OCI-LY3 (cell line): ENCODE results near the gene RNU2-63P.
"Not testable (repeated sequence)": the region's sequence is repeated elsewhere in the genome, so short reads cannot be mapped to it uniquely, and the experiment has no call there.

Experiments
- H2AFZ ChIP-seq: fragments of 200-600, 300-600 bp; shearing (Covaris generic); 2 replicates; pipeline ENCODE4 v1.6.0; 2014; ENCODE audit warnings: antibody characterized with exemption, low read depth, low read length
- H3K27ac ChIP-seq: fragments of 200-600, 300-600 bp; sonication (generic); 2 replicates; pipeline ENCODE4 v1.5.1; 2014; ENCODE audit warnings: mild to moderate bottlenecking, low read length, moderate library complexity, mixed read lengths
- H3K27me3 ChIP-seq: fragments of 200-600, 300-600 bp; sonication (generic); 2 replicates; pipeline ENCODE4 v1.6.1; 2014; ENCODE audit warnings: low read depth, low read length, mixed read lengths
- H3K36me3 ChIP-seq: fragments of 200-600, 300-600 bp; sonication (generic); replicated peaks from 2 replicates; pipeline ENCODE3; 2014; ENCODE audit warnings: low read depth, low read length, mixed read lengths
- H3K4me1 ChIP-seq: fragments of 300-600, 200-600 bp; sonication (generic); 2 replicates; pipeline ENCODE4 v1.6.1; 2014; ENCODE audit warnings: low read length, mixed read lengths
- H3K4me2 ChIP-seq: fragments of 200-600, 300-600 bp; sonication (generic); 2 replicates; pipeline ENCODE4 v1.6.1; 2014; ENCODE audit warnings: low read length, mixed read lengths
- H3K4me3 ChIP-seq: fragments of 300-600, 200-600 bp; sonication (generic); 2 replicates; pipeline ENCODE4 v1.5.1; 2014; ENCODE audit warnings: antibody characterized with exemption, mild to moderate bottlenecking, low read length, moderate library complexity
- H3K79me2 ChIP-seq: fragments of 300-600, 200-600 bp; shearing (Covaris generic); 2 replicates; pipeline ENCODE4 v1.6.1; 2014; ENCODE audit warnings: mild to moderate bottlenecking, low read length, mixed read lengths
- H3K9ac ChIP-seq: fragments of 300-600, 200-600 bp; shearing (Covaris generic); 2 replicates; pipeline ENCODE4 v1.6.0; 2014; ENCODE audit warnings: mild to moderate bottlenecking, low read length, moderate library complexity
- H3K9me3 ChIP-seq: fragments of 200-600, 300-600 bp; shearing (Covaris generic); 2 replicates; pipeline ENCODE4 v1.6.1; 2014; ENCODE audit warnings: low read length, mixed read lengths; ENCODE audit not compliant: insufficient read depth
- H4K20me1 ChIP-seq: fragments of 200-600, 300-600 bp; sonication (generic); 2 replicates; pipeline ENCODE4 v1.6.1; 2016; ENCODE audit warnings: low read length, mixed read lengths; ENCODE audit not compliant: insufficient read depth
- EZH2phosphoT487 ChIP-seq: fragments of 200-600 bp; shearing (Covaris generic); IDR thresholded peaks from 2 replicates; pipeline ENCODE4 v1.6.1; 2018; ENCODE audit warnings: antibody characterized with exemption, mixed run types, low read depth
- TF ChIP-seq, protein P1 (sequence below): fragments of 200-600, 300-600 bp; sonication (generic); IDR thresholded peaks from 2 replicates; pipeline ENCODE4 v1.5.1; 2014; ENCODE audit warnings: antibody characterized with exemption, low read length, low read depth

RNU2-63P gene

DNA sequence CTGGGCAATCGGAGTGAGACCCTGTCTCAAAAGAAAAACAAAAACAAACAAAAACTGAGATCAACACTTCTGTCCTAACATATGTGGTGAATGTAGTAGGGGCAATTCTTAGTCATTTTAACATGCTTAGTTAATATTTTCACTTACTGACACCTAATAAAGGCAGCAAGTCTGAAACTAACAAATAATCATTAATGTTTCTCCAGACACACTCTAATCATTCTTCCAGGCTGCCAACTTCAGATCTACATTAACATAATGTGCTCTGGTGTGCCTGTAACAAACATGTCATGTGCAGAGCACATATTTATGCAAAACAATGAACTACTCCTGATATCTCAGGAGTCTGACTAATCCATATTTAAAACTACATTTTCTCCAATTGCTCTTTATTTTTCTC, 33.3 kb upstream of the RNU2-63P start:
- TF ChIP-seq, protein P1, sequence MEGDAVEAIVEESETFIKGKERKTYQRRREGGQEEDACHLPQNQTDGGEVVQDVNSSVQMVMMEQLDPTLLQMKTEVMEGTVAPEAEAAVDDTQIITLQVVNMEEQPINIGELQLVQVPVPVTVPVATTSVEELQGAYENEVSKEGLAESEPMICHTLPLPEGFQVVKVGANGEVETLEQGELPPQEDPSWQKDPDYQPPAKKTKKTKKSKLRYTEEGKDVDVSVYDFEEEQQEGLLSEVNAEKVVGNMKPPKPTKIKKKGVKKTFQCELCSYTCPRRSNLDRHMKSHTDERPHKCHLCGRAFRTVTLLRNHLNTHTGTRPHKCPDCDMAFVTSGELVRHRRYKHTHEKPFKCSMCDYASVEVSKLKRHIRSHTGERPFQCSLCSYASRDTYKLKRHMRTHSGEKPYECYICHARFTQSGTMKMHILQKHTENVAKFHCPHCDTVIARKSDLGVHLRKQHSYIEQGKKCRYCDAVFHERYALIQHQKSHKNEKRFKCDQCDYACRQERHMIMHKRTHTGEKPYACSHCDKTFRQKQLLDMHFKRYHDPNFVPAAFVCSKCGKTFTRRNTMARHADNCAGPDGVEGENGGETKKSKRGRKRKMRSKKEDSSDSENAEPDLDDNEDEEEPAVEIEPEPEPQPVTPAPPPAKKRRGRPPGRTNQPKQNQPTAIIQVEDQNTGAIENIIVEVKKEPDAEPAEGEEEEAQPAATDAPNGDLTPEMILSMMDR: no peak
- TF ChIP-seq EZH2phosphoT487: no peak
- Histone ChIP-seq H3K36me3 (peaks cover 19% of the 10 kb centered on the region), H3K9me3 (no peaks in the 10 kb centered on the region), H3K4me1 (peaks cover 8% of the 10 kb centered on the region), H3K4me3 (no peak overlapping the region), H3K27me3 (no peaks in the 10 kb centered on the region), H4K20me1 (no peaks in the 10 kb centered on the region), H2AFZ (no peak overlapping the region), H3K79me2 (peaks cover 17% of the 10 kb centered on the region), H3K4me2 (no peak overlapping the region), H3K27ac (no peak overlapping the region), H3K9ac (no peak overlapping the region)

DNA sequence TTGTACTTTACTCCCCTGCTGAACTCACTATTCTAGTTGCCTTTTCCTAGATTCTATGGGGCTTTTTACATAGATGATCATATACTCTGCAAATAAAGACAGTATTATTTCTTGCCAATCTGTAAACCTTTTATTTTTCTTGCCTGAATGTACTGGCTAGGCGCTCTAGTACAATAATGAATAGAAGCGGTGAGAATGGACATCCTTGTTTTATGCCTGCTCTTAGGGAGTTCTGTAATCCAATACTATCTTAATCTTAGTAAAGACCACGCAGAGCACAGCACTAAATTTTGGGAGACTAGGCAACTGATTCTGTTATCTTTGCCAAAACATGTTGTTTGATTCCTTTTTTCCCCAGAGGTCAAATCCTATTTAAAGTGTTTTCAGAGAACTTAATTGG, 32.2 kb upstream of the RNU2-63P start:
- Histone ChIP-seq H3K4me3 (no peak overlapping the region), H4K20me1 (no peaks in the 10 kb centered on the region), H3K27me3 (no peaks in the 10 kb centered on the region), H3K79me2 (peaks cover 6% of the 10 kb centered on the region; the same call in 1 of the 2 replicates), H3K4me2 (no peak overlapping the region), H3K36me3 (peaks cover 17% of the 10 kb centered on the region), H3K4me1 (no peaks in the 10 kb centered on the region), H3K9ac (no peak overlapping the region), H2AFZ (no peak overlapping the region), H3K27ac (no peak overlapping the region), H3K9me3 (no peaks in the 10 kb centered on the region)
- TF ChIP-seq, protein P1: no peak
- no peak for TF ChIP-seq EZH2phosphoT487

DNA sequence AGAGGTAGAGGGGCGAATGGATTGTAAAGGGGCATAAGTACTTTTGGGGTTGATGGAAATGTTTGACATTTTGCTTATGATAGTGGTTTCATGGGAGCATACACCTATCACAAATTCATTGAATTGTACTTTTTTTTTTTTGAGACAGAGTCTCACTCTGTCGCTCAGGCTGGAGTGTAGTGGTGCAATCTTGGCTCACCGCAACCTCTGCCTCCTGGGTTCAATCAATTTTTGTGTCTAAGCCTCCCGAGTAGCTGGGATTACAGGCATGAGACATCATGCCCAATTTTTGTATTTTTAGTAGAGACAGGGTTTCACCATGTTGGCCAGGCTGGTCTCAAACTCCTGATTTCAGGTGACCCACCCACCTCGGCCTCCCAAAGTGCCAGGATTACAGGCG, 29.2 kb upstream of the RNU2-63P start:
- not testable (repeated sequence) for H3K4me1 ChIP-seq, H3K27me3 ChIP-seq, H2AFZ ChIP-seq, H3K79me2 ChIP-seq, H3K4me2 ChIP-seq, H3K27ac ChIP-seq, H4K20me1 ChIP-seq, H3K9ac ChIP-seq, H3K36me3 ChIP-seq, H3K9me3 ChIP-seq, H3K4me3 ChIP-seq

DNA sequence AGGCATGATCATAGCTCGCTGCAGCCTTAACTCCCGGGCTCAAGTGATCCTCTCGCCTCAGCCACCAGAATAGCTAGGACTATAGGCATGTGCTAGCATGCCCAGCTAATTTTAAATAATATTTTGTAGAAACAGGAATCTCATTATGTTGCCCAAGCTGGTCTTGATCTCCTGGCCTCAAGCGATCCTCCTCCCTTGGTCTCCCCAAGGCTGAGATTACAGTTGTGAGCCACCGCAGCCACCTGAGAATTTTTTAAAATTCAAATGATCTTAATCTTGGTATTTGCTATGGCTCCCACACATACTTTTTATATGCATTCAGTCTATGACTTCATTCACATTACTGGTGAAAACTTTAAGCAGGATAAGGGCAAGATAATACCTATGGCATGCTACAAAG, 26.1 kb upstream of the RNU2-63P start:
- H4K20me1 ChIP-seq: no peaks in the 10 kb centered on the region
- H3K4me1 ChIP-seq: no peaks in the 10 kb centered on the region
- no peaks in the 10 kb centered on the region for H3K36me3 ChIP-seq
- no peaks in the 10 kb centered on the region for H3K27me3 ChIP-seq
- no peak overlapping the region for H3K9ac ChIP-seq
- H3K4me3 ChIP-seq: no peak overlapping the region
- no peaks in the 10 kb centered on the region for H3K79me2 ChIP-seq
- H2AFZ ChIP-seq: no peak overlapping the region
- no peak overlapping the region for H3K4me2 ChIP-seq
- no peaks in the 10 kb centered on the region for H3K9me3 ChIP-seq
- H3K27ac ChIP-seq: no peak overlapping the region
- TF ChIP-seq, protein P1: no peak
- no peak for TF ChIP-seq EZH2phosphoT487
